Chondrocyte (in vitro differentiated cells): Measurements from ENCODE around the gene SPOCK1. TPM values are rescaled to one million over a fixed set of nuclear protein-coding genes. Genes with fewer than 3 reads are reported as not detected.

Experiments used
- DNase-seq: peaks from one replicate; pipeline ENCODE4 v3.0.0; 2021; ENCODE audit warnings: mixed read lengths, low spot score
- H3K27ac Mint-ChIP-seq: one replicate; pipeline ENCODE4 v1.8.0; 2021; ENCODE audit warnings: mild to moderate bottlenecking, moderate library complexity, mixed read lengths; ENCODE audit not compliant: unreplicated experiment
- H3K27me3 Mint-ChIP-seq: 2 replicates; pipeline ENCODE4 v1.8.0; 2021; ENCODE audit warnings: low read depth, mixed read lengths
- H3K36me3 Mint-ChIP-seq: 2 replicates; pipeline ENCODE4 v1.8.0; 2021; ENCODE audit warnings: low read depth, mixed read lengths
- H3K4me1 Mint-ChIP-seq: 2 replicates; pipeline ENCODE4 v1.8.0; 2021; ENCODE audit warnings: low read depth, mild to moderate bottlenecking, mixed read lengths
- H3K4me3 Mint-ChIP-seq: one replicate; pipeline ENCODE4 v1.8.0; 2021; ENCODE audit warnings: mild to moderate bottlenecking, moderate library complexity, mixed read lengths; ENCODE audit not compliant: unreplicated experiment
- H3K9me3 Mint-ChIP-seq: 2 replicates; pipeline ENCODE4 v1.8.0; 2021; ENCODE audit warnings: low read depth, mixed read lengths
- total RNA-seq: library from RNA; stranded (reverse); gene quantifications from 3 replicates; pipeline ENCODE4 v1.2.1, GENCODE V29; 2021
- TF ChIP-seq, protein P1 (sequence below): fragments of 200-600 bp; sonication (generic); IDR thresholded peaks from 2 replicates; pipeline ENCODE4 v1.5.0; 2021; ENCODE audit warnings: antibody characterized with exemption, mild to moderate bottlenecking, moderate library complexity

Gene SPOCK1
- total RNA-seq, 1 donor from 2014 or later: 127 TPM

DNA sequence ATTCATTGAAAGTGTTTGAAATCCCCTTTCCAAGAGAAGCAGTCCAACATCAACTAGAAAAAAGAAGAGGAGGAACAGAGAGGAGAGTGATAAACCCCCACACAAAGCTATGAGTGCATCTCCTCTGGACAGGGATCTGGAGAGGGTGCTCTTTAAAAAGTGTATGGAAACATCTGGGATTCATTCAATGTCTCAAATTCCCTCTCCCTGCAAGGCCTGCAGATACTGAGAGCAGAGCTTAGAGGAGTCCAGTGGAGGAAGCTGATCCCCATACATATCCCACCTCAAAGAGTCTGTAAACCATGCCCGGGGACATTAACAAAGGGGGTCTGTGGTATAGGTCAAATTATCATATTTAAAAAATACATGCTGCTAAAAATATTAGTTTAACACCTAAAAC, 2.2 kb downstream of the SPOCK1 start:
- Mint-ChIP-seq H3K27ac (no peak overlapping the region), H3K27me3 (peaks cover 2% of the 10 kb centered on the region), H3K4me3 (peak overlapping the region; percentile 72), H3K9me3 (no peaks in the 10 kb centered on the region), H3K4me1 (peaks cover 28% of the 10 kb centered on the region), H3K36me3 (no peaks in the 10 kb centered on the region)
- DNase-seq: no peak
- TF ChIP-seq, protein P1, sequence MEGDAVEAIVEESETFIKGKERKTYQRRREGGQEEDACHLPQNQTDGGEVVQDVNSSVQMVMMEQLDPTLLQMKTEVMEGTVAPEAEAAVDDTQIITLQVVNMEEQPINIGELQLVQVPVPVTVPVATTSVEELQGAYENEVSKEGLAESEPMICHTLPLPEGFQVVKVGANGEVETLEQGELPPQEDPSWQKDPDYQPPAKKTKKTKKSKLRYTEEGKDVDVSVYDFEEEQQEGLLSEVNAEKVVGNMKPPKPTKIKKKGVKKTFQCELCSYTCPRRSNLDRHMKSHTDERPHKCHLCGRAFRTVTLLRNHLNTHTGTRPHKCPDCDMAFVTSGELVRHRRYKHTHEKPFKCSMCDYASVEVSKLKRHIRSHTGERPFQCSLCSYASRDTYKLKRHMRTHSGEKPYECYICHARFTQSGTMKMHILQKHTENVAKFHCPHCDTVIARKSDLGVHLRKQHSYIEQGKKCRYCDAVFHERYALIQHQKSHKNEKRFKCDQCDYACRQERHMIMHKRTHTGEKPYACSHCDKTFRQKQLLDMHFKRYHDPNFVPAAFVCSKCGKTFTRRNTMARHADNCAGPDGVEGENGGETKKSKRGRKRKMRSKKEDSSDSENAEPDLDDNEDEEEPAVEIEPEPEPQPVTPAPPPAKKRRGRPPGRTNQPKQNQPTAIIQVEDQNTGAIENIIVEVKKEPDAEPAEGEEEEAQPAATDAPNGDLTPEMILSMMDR: no peak

GRCh38 chr5:137492331-137492730, 6.8 kb downstream of the SPOCK1 start:
- H3K9me3 Mint-ChIP-seq: no peaks in the 10 kb centered on the region
- peak overlapping the region; percentile 5 for H3K27ac Mint-ChIP-seq
- no peak for DNase-seq
- peaks cover 2% of the 10 kb centered on the region for H3K27me3 Mint-ChIP-seq
- no peaks in the 10 kb centered on the region for H3K36me3 Mint-ChIP-seq
- H3K4me3 Mint-ChIP-seq: no peak overlapping the region
- peaks cover 28% of the 10 kb centered on the region for H3K4me1 Mint-ChIP-seq
- TF ChIP-seq, protein P1: no peak

- no peak overlapping the region for H3K4me3 Mint-ChIP-seq
- H3K4me1 Mint-ChIP-seq: peaks cover 32% of the 10 kb centered on the region
- no peak for DNase-seq
- no peaks in the 10 kb centered on the region for H3K27me3 Mint-ChIP-seq
- H3K9me3 Mint-ChIP-seq: no peaks in the 10 kb centered on the region
- no peak overlapping the region for H3K27ac Mint-ChIP-seq
- H3K36me3 Mint-ChIP-seq: no peaks in the 10 kb centered on the region
- TF ChIP-seq, protein P1: no peak
Observed at GRCh38 chr5:137491121-137491520, 8.0 kb downstream of the SPOCK1 start.

- Mint-ChIP-seq H3K4me3 (no peak overlapping the region), H3K4me1 (peaks cover 32% of the 10 kb centered on the region), H3K27ac (no peak overlapping the region), H3K36me3 (no peaks in the 10 kb centered on the region), H3K9me3 (no peaks in the 10 kb centered on the region), H3K27me3 (no peaks in the 10 kb centered on the region)
- DNase-seq: no peak
- TF ChIP-seq, protein P1: no peak
Observed at GRCh38 chr5:137490591-137490990, 8.5 kb downstream of the SPOCK1 start.

GRCh38 chr5:137488974-137489373, 10.2 kb downstream of the SPOCK1 start:
- H3K27me3 Mint-ChIP-seq: no peaks in the 10 kb centered on the region
- DNase-seq: no peak
- TF ChIP-seq, protein P1: no peak
- H3K36me3 Mint-ChIP-seq: no peaks in the 10 kb centered on the region
- H3K9me3 Mint-ChIP-seq: no peaks in the 10 kb centered on the region
- no peak overlapping the region for H3K4me3 Mint-ChIP-seq
- peaks cover 27% of the 10 kb centered on the region for H3K4me1 Mint-ChIP-seq
- H3K27ac Mint-ChIP-seq: no peak overlapping the region
